MM.1S (cell line): ENCODE data around the gene VRK3.

Source experiments
- DNase-seq: peaks from one replicate; pipeline ENCODE4 v3.0.0-alpha.2; 2015
- H2AFZ ChIP-seq: fragments of 300-600 bp; sonication (generic); 2 replicates; pipeline ENCODE4 v1.6.0; 2016; ENCODE audit warnings: antibody characterized with exemption, low read length
- H3F3A ChIP-seq: fragments of 300-600 bp; sonication (generic); 2 replicates; pipeline ENCODE4 v1.6.1; 2016; ENCODE audit warnings: mild to moderate bottlenecking, antibody characterized with exemption, low read length, moderate library complexity, mixed read lengths; ENCODE audit not compliant: insufficient read depth
- H3K27ac ChIP-seq: fragments of 300-600 bp; sonication (generic); 2 replicates; pipeline ENCODE4 v1.5.1; 2016; ENCODE audit warnings: mild to moderate bottlenecking, low read length
- H3K27me3 ChIP-seq: fragments of 300-600 bp; sonication (generic); replicated peaks from 2 replicates; pipeline ENCODE4 v1.6.0; 2016; ENCODE audit warnings: low read length; ENCODE audit not compliant: insufficient read depth
- H3K36me3 ChIP-seq: fragments of 300-600 bp; sonication (generic); replicated peaks from 2 replicates; pipeline ENCODE4 v1.6.1; 2016; ENCODE audit warnings: mild to moderate bottlenecking, low read length, mixed read lengths; ENCODE audit not compliant: insufficient read depth
- H3K4me1 ChIP-seq: fragments of 300-600 bp; sonication (generic); 2 replicates; pipeline ENCODE4 v1.6.1; 2016; ENCODE audit warnings: low read length, mixed read lengths
- H3K4me2 ChIP-seq: fragments of 300-600 bp; sonication (generic); 2 replicates; pipeline ENCODE4 v1.6.0; 2016; ENCODE audit warnings: low read depth, low read length
- H3K4me3 ChIP-seq: fragments of 300-600 bp; sonication (generic); 2 replicates; pipeline ENCODE4 v1.5.1; 2016; ENCODE audit warnings: low read length, mixed read lengths
- H3K79me2 ChIP-seq: fragments of 300-600 bp; sonication (generic); 2 replicates; pipeline ENCODE4 v1.6.1; 2016; ENCODE audit warnings: mixed run types, low read length, mixed read lengths
- H3K9ac ChIP-seq: fragments of 300-600 bp; sonication (generic); 2 replicates; pipeline ENCODE4 v1.6.1; 2016; ENCODE audit warnings: low read length, mixed read lengths
- H3K9me2 ChIP-seq: fragments of 300-600 bp; sonication (generic); replicated peaks from 2 replicates; pipeline ENCODE4 v1.6.1; 2016; ENCODE audit warnings: mild to moderate bottlenecking, low read length, mixed read lengths; ENCODE audit not compliant: insufficient read depth
- H3K9me3 ChIP-seq: fragments of 300-600 bp; sonication (generic); replicated peaks from 2 replicates; pipeline ENCODE4 v1.6.1; 2016; ENCODE audit warnings: mild to moderate bottlenecking, low read length, mixed read lengths; ENCODE audit not compliant: insufficient read depth
- H4K20me1 ChIP-seq: fragments of 300-600 bp; sonication (generic); 2 replicates; pipeline ENCODE4 v1.6.1; 2016; ENCODE audit warnings: mild to moderate bottlenecking, low read length, moderate library complexity, mixed read lengths; ENCODE audit not compliant: insufficient read depth
- CTCF ChIP-seq: fragments of 300-600 bp; sonication (generic); IDR thresholded peaks from 2 replicates; pipeline ENCODE4 v1.5.1; 2016; ENCODE audit warnings: antibody characterized with exemption, low read length, mixed read lengths
- EZH2 ChIP-seq: fragments of 300-600 bp; sonication (generic); optimal IDR thresholded peaks from 2 replicates; pipeline ENCODE3; 2017; ENCODE audit warnings: low read depth, mild to moderate bottlenecking, antibody characterized with exemption, low read length, mixed read lengths
- EZH2phosphoT487 ChIP-seq: fragments of 300-600 bp; sonication (generic); IDR thresholded peaks from 2 replicates; pipeline ENCODE4 v1.6.1; 2018; ENCODE audit warnings: antibody characterized with exemption, low read length

Gene VRK3

GRCh38 chr19:50040967-50041366 lies 15.8 kb upstream of the VRK3 start:
- Histone ChIP-seq H3F3A (no peaks in the 10 kb centered on the region), H3K4me2 (no peak overlapping the region), H3K4me1 (no peaks in the 10 kb centered on the region), H3K79me2 (no peaks in the 10 kb centered on the region), H3K9ac (no peak overlapping the region), H4K20me1 (no peaks in the 10 kb centered on the region), H3K36me3 (peaks cover 40% of the 10 kb centered on the region), H2AFZ (no peak overlapping the region), H3K27me3 (no peaks in the 10 kb centered on the region), H3K9me2 (no peaks in the 10 kb centered on the region), H3K9me3 (no peaks in the 10 kb centered on the region), H3K27ac (no peak overlapping the region), H3K4me3 (no peak overlapping the region)
- no peak for DNase-seq
- TF ChIP-seq CTCF, result no peak
- TF ChIP-seq EZH2phosphoT487, result no peak
- no peak for TF ChIP-seq EZH2

GRCh38 chr19:50039968-50040367 lies 14.8 kb upstream of the VRK3 start:
- H3K9ac ChIP-seq, result no peak overlapping the region
- no peak for DNase-seq
- no peaks in the 10 kb centered on the region for H3K4me1 ChIP-seq
- H3K4me3 ChIP-seq, result no peak overlapping the region
- no peaks in the 10 kb centered on the region for H4K20me1 ChIP-seq
- no peak overlapping the region for H3K27ac ChIP-seq
- H3K4me2 ChIP-seq, result no peak overlapping the region
- TF ChIP-seq EZH2 (no peak), EZH2phosphoT487 (no peak), CTCF (no peak)
- no peak overlapping the region for H2AFZ ChIP-seq
- H3K36me3 ChIP-seq, result peaks cover 30% of the 10 kb centered on the region; the same call in 1 of the 2 replicates
- H3F3A ChIP-seq, result no peaks in the 10 kb centered on the region
- no peaks in the 10 kb centered on the region for H3K9me2 ChIP-seq
- H3K27me3 ChIP-seq, result no peaks in the 10 kb centered on the region
- no peaks in the 10 kb centered on the region for H3K9me3 ChIP-seq
- no peaks in the 10 kb centered on the region for H3K79me2 ChIP-seq

GRCh38 chr19:50036908-50037307 lies 11.7 kb upstream of the VRK3 start:
- Histone ChIP-seq H3K9me3 (no peaks in the 10 kb centered on the region), H3K9me2 (no peaks in the 10 kb centered on the region), H2AFZ (no peak overlapping the region), H3K79me2 (no peaks in the 10 kb centered on the region), H3F3A (no peaks in the 10 kb centered on the region), H3K27ac (no peak overlapping the region), H3K36me3 (peaks cover 16% of the 10 kb centered on the region; the same call in 1 of the 2 replicates), H3K27me3 (no peaks in the 10 kb centered on the region), H3K4me2 (no peak overlapping the region), H3K4me1 (no peaks in the 10 kb centered on the region), H3K4me3 (no peak overlapping the region), H4K20me1 (no peaks in the 10 kb centered on the region), H3K9ac (no peak overlapping the region)
- no peak for DNase-seq
- TF ChIP-seq EZH2, result no peak
- TF ChIP-seq CTCF, result no peak
- no peak for TF ChIP-seq EZH2phosphoT487
